Osteoblast (primary cell): ENCODE data around the gene CILP2. TPM values are rescaled to one million over a fixed set of nuclear protein-coding genes. Genes with fewer than 3 reads are reported as not detected.

Experiments
- DNase-seq: peaks from one replicate; pipeline ENCODE4 v3.0.0; 2011; ENCODE audit warnings: low spot score, mixed read lengths; ENCODE audit not compliant: insufficient read length; ENCODE audit errors: missing footprints
- H2AFZ ChIP-seq: 2 replicates; pipeline ENCODE4 v1.6.0; 2011; ENCODE audit warnings: mild to moderate bottlenecking, low read length
- H3K27ac ChIP-seq: 2 replicates; pipeline ENCODE4 v1.5.1; 2011; ENCODE audit warnings: mild to moderate bottlenecking, low read depth, low read length, moderate library complexity
- H3K27me3 ChIP-seq: 2 replicates; pipeline ENCODE4 v1.6.0; 2012; ENCODE audit warnings: mild to moderate bottlenecking, control low read depth, inconsistent platforms, low read length, moderate library complexity; ENCODE audit not compliant: insufficient read depth
- H3K36me3 ChIP-seq: 2 replicates; pipeline ENCODE4 v1.5.1; 2011; ENCODE audit warnings: mild to moderate bottlenecking, low read length, control low read depth, moderate library complexity; ENCODE audit not compliant: insufficient read depth
- H3K4me1 ChIP-seq: 2 replicates; pipeline ENCODE4 v1.5.1; 2011; ENCODE audit warnings: mild to moderate bottlenecking, low read length, control low read depth, moderate library complexity; ENCODE audit not compliant: insufficient read depth
- H3K4me2 ChIP-seq: 2 replicates; pipeline ENCODE4 v1.6.0; 2011; ENCODE audit warnings: mild to moderate bottlenecking, low read length; ENCODE audit not compliant: insufficient read depth
- H3K4me3 ChIP-seq: fragments of 200-600 bp; sonication (generic); 3 replicates; pipeline ENCODE4 v1.5.1; 2012; ENCODE audit warnings: mild to moderate bottlenecking, low read length, inconsistent platforms; ENCODE audit not compliant: insufficient read depth
- H3K79me2 ChIP-seq: 2 replicates; pipeline ENCODE4 v1.6.0; 2012; ENCODE audit warnings: mild to moderate bottlenecking, low read length, control low read depth, inconsistent platforms; ENCODE audit not compliant: insufficient read depth
- H3K9me3 ChIP-seq: 2 replicates; pipeline ENCODE4 v1.5.1; 2011; ENCODE audit warnings: low read depth, low read length, control low read depth
- H4K20me1 ChIP-seq: 2 replicates; pipeline ENCODE4 v1.6.0; 2012; ENCODE audit warnings: mild to moderate bottlenecking, low read length, control low read depth; ENCODE audit not compliant: insufficient read depth
- CTCF ChIP-seq: IDR thresholded peaks from 2 replicates; pipeline ENCODE4 v1.5.1; 2011; ENCODE audit warnings: mild to moderate bottlenecking, low read depth, low read length, moderate library complexity; ENCODE audit errors: extremely low read depth
- total RNA-seq: library from RNA; depleted of rRNA; stranded (reverse); fragments of >200 nt; gene quantifications from 2 replicates; pipeline ENCODE4 v1.2.3, GENCODE V29; 2012

The CILP2 gene
- total RNA-seq, 1 donor, result 0.72 TPM

- no peaks in the 10 kb centered on the region for H3K9me3 ChIP-seq
- DNase-seq, result peak; percentile 55
- peaks cover 28% of the 10 kb centered on the region for H3K79me2 ChIP-seq
- H3K4me3 ChIP-seq, result no peak overlapping the region
- H3K27ac ChIP-seq, result no peak overlapping the region
- H4K20me1 ChIP-seq, result peaks cover 35% of the 10 kb centered on the region
- H3K4me1 ChIP-seq, result peaks cover 11% of the 10 kb centered on the region
- H3K27me3 ChIP-seq, result no peaks in the 10 kb centered on the region
- no peak overlapping the region for H2AFZ ChIP-seq
- H3K4me2 ChIP-seq, result no peak overlapping the region
- peaks cover 10% of the 10 kb centered on the region for H3K36me3 ChIP-seq
- no peak for TF ChIP-seq CTCF
Observed at GRCh38 chr19:19527674-19528625, 10.1 kb upstream of the CILP2 start.

- no peak within 1 kb of the TSS for H3K4me3 ChIP-seq
- TF ChIP-seq CTCF, result no peak
- H4K20me1 ChIP-seq, result peaks cover 29% of the 10 kb centered on the region
- no peaks in the 10 kb centered on the region for H3K27me3 ChIP-seq
- H3K4me1 ChIP-seq, result peaks cover 11% of the 10 kb centered on the region
- H3K27ac ChIP-seq, result no peak within 1 kb of the TSS
- no peak within 1 kb of the TSS for H2AFZ ChIP-seq
- H3K36me3 ChIP-seq, result peaks cover 10% of the 10 kb centered on the region
- no peaks in the 10 kb centered on the region for H3K9me3 ChIP-seq
- peak; percentile 84 for DNase-seq
- peaks cover 19% of the 10 kb centered on the region for H3K79me2 ChIP-seq
- H3K4me2 ChIP-seq, result no peak within 1 kb of the TSS
Observed at GRCh38 chr19:19528721-19529490, 9.2 kb upstream of the CILP2 start, which contains the start of gene YJEFN3. Gene YJEFN3 (plus strand): TSS chr19:19528911. CDS start chr19:19528933, 22 bp downstream.

- no peaks in the 10 kb centered on the region for H3K9me3 ChIP-seq
- H2AFZ ChIP-seq, result no peak overlapping the region
- no peak for TF ChIP-seq CTCF
- H3K27me3 ChIP-seq, result no peaks in the 10 kb centered on the region
- H3K4me1 ChIP-seq, result peaks cover 11% of the 10 kb centered on the region
- peak; percentile 90 for DNase-seq
- peaks cover 10% of the 10 kb centered on the region for H3K36me3 ChIP-seq
- H3K79me2 ChIP-seq, result peaks cover 11% of the 10 kb centered on the region
- no peak overlapping the region for H3K4me2 ChIP-seq
- no peak overlapping the region for H3K4me3 ChIP-seq
- H3K27ac ChIP-seq, result no peak overlapping the region
- H4K20me1 ChIP-seq, result peaks cover 22% of the 10 kb centered on the region
Observed at GRCh38 chr19:19529783-19530422, 8.2 kb upstream of the CILP2 start.
